A673 (cell line): Measurements from ENCODE around the gene OLFM1.

Experiments
- EZH2 ChIP-seq: fragments of 200-600 bp; sonication (generic); IDR thresholded peaks from 2 replicates; pipeline ENCODE4 v1.6.1; 2017; ENCODE audit warnings: borderline replicate concordance, low read depth, mild to moderate bottlenecking, mixed read lengths, antibody characterized with exemption, low read length; ENCODE audit not compliant: poor library complexity, severe bottlenecking
- TF ChIP-seq, protein P1 (sequence below): fragments of 300-800, 200-600 bp; sonication (generic); conservative IDR thresholded peaks from 2 replicates; pipeline ENCODE4 v1.5.1; 2017; ENCODE audit warnings: low read depth, mild to moderate bottlenecking, antibody characterized with exemption, low read length, moderate library complexity, mixed read lengths

DNA sequence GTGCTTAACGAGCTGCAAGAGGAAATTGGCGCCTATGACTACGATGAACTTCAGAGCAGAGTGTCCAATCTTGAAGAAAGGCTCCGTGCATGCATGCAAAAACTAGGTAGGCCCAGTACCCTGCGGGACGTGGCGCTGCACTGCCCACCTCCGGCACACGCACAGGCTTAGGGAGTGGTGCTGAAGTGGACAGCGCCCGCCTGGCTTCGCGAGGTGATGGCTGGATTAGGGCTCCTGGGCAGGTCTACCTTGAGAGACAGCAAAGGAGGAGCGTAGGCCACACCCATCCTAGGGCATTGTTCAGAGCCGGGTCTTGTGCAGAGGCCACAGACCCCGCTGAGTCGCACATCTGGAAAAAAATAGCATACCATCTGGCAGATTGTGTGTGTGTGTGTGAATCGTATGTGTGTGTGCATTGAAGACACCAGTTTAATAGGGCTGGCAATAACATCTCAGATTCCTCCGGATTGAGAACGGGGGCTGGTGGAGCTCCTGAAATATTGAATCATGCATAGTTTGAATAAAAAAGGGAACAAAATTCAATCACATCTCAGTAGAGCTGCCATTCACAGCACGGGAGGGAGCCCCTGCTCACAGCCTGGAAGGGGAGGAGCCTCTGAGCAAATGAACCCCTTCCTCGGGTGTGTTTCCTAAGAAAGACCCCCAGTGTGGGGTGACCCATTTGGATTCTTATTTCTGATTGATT lies 11.1 kb downstream of the OLFM1 start:
- TF ChIP-seq, protein P1, sequence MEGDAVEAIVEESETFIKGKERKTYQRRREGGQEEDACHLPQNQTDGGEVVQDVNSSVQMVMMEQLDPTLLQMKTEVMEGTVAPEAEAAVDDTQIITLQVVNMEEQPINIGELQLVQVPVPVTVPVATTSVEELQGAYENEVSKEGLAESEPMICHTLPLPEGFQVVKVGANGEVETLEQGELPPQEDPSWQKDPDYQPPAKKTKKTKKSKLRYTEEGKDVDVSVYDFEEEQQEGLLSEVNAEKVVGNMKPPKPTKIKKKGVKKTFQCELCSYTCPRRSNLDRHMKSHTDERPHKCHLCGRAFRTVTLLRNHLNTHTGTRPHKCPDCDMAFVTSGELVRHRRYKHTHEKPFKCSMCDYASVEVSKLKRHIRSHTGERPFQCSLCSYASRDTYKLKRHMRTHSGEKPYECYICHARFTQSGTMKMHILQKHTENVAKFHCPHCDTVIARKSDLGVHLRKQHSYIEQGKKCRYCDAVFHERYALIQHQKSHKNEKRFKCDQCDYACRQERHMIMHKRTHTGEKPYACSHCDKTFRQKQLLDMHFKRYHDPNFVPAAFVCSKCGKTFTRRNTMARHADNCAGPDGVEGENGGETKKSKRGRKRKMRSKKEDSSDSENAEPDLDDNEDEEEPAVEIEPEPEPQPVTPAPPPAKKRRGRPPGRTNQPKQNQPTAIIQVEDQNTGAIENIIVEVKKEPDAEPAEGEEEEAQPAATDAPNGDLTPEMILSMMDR: no peak
- TF ChIP-seq EZH2: no peak
